ENCODE results near the gene SPATA13. TPM values are rescaled to one million over a fixed set of nuclear protein-coding genes. Genes with fewer than 3 reads are reported as not detected.

The SPATA13 gene
- total and polyA plus RNA-seq, 10 donors = 12.0 to 185 (median 125) TPM

- H3K4me1 ChIP-seq = no peaks in the 10 kb centered on the region
- no peaks in the 10 kb centered on the region for H3K27me3 ChIP-seq (replicated peaks in 1 of 7)
- intact Hi-C loops (cut with DNase I; ENCODE audit: low total_unique reads) = no loop called here
- WGBS, 5 donors = 67 to 83% (median 74%) methylated on average over 6 of the region's 6 CpGs
- no peaks in the 10 kb centered on the region for H3K9me3 ChIP-seq
- H3K27ac ChIP-seq = no peak overlapping the region
- no peaks in the 10 kb centered on the region for H3K36me3 ChIP-seq
- TF ChIP-seq POLR2A (IDR thresholded peaks at IDR 0.05) = no peak
- TF ChIP-seq POLR2AphosphoS5 (IDR thresholded peaks at IDR 0.05) = no peak
- no peak for TF ChIP-seq CTCF (IDR thresholded peaks at IDR 0.05 in 8 of 11, conservative IDR thresholded peaks at IDR 0.05 in 3 of 11)
- H3K4me3 ChIP-seq = no peak overlapping the region
- no peak for DNase-seq
Measured at GRCh38 chr13:24148414-24149235, 11.9 kb upstream of the SPATA13 start.

GRCh38 chr13:24149246-24150032 lies 11.1 kb upstream of the SPATA13 start:
- Histone ChIP-seq H3K36me3 (no peaks in the 10 kb centered on the region), H3K4me3 (no peak overlapping the region), H3K9me3 (no peaks in the 10 kb centered on the region), H3K27me3 (replicated peaks in 1 of 7) (no peaks in the 10 kb centered on the region), H3K4me1 (no peaks in the 10 kb centered on the region), H3K27ac (no peak overlapping the region)
- TF ChIP-seq POLR2AphosphoS5 (IDR thresholded peaks at IDR 0.05) (no peak), POLR2A (IDR thresholded peaks at IDR 0.05) (no peak), CTCF (IDR thresholded peaks at IDR 0.05 in 8 of 11, conservative IDR thresholded peaks at IDR 0.05 in 3 of 11) (no peak)
- no peak for DNase-seq
- intact Hi-C loops (cut with DNase I; ENCODE audit: low total_unique reads) = no loop called here
- WGBS, 5 donors = 79 to 91% (median 81%) methylated on average over 14 of the region's 14 CpGs

GRCh38 chr13:24150572-24150971 lies 9.9 kb upstream of the SPATA13 start:
- Histone ChIP-seq H3K36me3 (no peaks in the 10 kb centered on the region), H3K4me1 (no peaks in the 10 kb centered on the region), H3K27me3 (replicated peaks in 1 of 7) (no peaks in the 10 kb centered on the region), H3K9me3 (no peaks in the 10 kb centered on the region), H3K27ac (no peak overlapping the region), H3K4me3 (no peak overlapping the region)
- no peak for DNase-seq
- intact Hi-C loops (cut with DNase I; ENCODE audit: low total_unique reads) = no loop called here
- TF ChIP-seq POLR2AphosphoS5 (IDR thresholded peaks at IDR 0.05) = no peak
- TF ChIP-seq CTCF (IDR thresholded peaks at IDR 0.05 in 8 of 11, conservative IDR thresholded peaks at IDR 0.05 in 3 of 11) = no peak
- no peak for TF ChIP-seq POLR2A (IDR thresholded peaks at IDR 0.05)
- 90 to 97% (median 95%) methylated on average over 3 of the region's 3 CpGs for WGBS, 5 donors

GRCh38 chr13:24151864-24152263 lies 8.7 kb upstream of the SPATA13 start:
- Histone ChIP-seq H3K9me3 (no peaks in the 10 kb centered on the region), H3K27ac (no peak overlapping the region), H3K4me3 (no peak overlapping the region), H3K27me3 (replicated peaks in 1 of 7) (no peaks in the 10 kb centered on the region), H3K36me3 (no peaks in the 10 kb centered on the region), H3K4me1 (no peaks in the 10 kb centered on the region)
- WGBS, 5 donors = 80 to 97% (median 94%) methylated on average over 2 of the region's 2 CpGs
- no peak for TF ChIP-seq POLR2AphosphoS5 (IDR thresholded peaks at IDR 0.05)
- no peak for TF ChIP-seq POLR2A (IDR thresholded peaks at IDR 0.05)
- no peak for TF ChIP-seq CTCF (IDR thresholded peaks at IDR 0.05 in 8 of 11, conservative IDR thresholded peaks at IDR 0.05 in 3 of 11)
- no peak for DNase-seq
- intact Hi-C loops (cut with DNase I; ENCODE audit: low total_unique reads) = no loop called here
